GM19395 (cell line): ENCODE results near the gene PRAME.
"Not testable (repeated sequence)": the region's sequence is repeated elsewhere in the genome, so short reads cannot be mapped to it uniquely, and the experiment has no call there.

Source experiments
- ATAC-seq: cut with Tn5 transposase; IDR thresholded peaks from one replicate; pipeline ENCODE4 v1.9.1; 2021; ENCODE audit warnings: mild to moderate bottlenecking, moderate library complexity; ENCODE audit not compliant: unreplicated experiment

Gene PRAME

GRCh38 chr22:22558972-22559603, at the start of gene PRAME:
Gene PRAME (minus strand): TSS chr22:22559265. CDS start chr22:22556832, 2,433 bp downstream.
- ATAC-seq = no peak

GRCh38 chr22:22608022-22608421, 49.0 kb upstream of the PRAME start:
- ATAC-seq = not testable (repeated sequence)

GRCh38 chr22:22605074-22605404, 46.0 kb upstream of the PRAME start:
- no peak for ATAC-seq

GRCh38 chr22:22604326-22605073, 45.4 kb upstream of the PRAME start:
- ATAC-seq = no peak

GRCh38 chr22:22603470-22603947, 44.4 kb upstream of the PRAME start:
- no peak for ATAC-seq

- ATAC-seq = no peak
Observed at GRCh38 chr22:22600531-22601261, 41.6 kb upstream of the PRAME start.

- no peak for ATAC-seq
Observed at GRCh38 chr22:22599248-22599647, 40.2 kb upstream of the PRAME start.

- no peak for ATAC-seq
Observed at GRCh38 chr22:22598144-22598543, 39.1 kb upstream of the PRAME start.

GRCh38 chr22:22595001-22595835, 36.2 kb upstream of the PRAME start:
- ATAC-seq = no peak

GRCh38 chr22:22593964-22594656, 35.0 kb upstream of the PRAME start:
- ATAC-seq = no peak

GRCh38 chr22:22593250-22593649, 34.2 kb upstream of the PRAME start:
- ATAC-seq = no peak

GRCh38 chr22:22591348-22592299, 32.6 kb upstream of the PRAME start:
- no peak for ATAC-seq

GRCh38 chr22:22590136-22590891, 31.2 kb upstream of the PRAME start:
- no peak for ATAC-seq

- no peak for ATAC-seq
Observed at GRCh38 chr22:22588485-22589164, 29.6 kb upstream of the PRAME start.

GRCh38 chr22:22587577-22588188, 28.6 kb upstream of the PRAME start:
- no peak for ATAC-seq

GRCh38 chr22:22584722-22585121, 25.7 kb upstream of the PRAME start:
- ATAC-seq = no peak

GRCh38 chr22:22583030-22583429, 24.0 kb upstream of the PRAME start:
- no peak for ATAC-seq
